NCI-H128 (cell line): ENCODE data around the gene MOB3B.
"Not testable (repeated sequence)": the region's sequence is repeated elsewhere in the genome, so short reads cannot be mapped to it uniquely, and the experiment has no call there.

Experiments used
- DNase-seq: peaks from one replicate; lab custom pipeline; 2025; ENCODE audit not compliant: unreplicated experiment; lab: John Stamatoyannopoulos, UW

Gene MOB3B

DNA sequence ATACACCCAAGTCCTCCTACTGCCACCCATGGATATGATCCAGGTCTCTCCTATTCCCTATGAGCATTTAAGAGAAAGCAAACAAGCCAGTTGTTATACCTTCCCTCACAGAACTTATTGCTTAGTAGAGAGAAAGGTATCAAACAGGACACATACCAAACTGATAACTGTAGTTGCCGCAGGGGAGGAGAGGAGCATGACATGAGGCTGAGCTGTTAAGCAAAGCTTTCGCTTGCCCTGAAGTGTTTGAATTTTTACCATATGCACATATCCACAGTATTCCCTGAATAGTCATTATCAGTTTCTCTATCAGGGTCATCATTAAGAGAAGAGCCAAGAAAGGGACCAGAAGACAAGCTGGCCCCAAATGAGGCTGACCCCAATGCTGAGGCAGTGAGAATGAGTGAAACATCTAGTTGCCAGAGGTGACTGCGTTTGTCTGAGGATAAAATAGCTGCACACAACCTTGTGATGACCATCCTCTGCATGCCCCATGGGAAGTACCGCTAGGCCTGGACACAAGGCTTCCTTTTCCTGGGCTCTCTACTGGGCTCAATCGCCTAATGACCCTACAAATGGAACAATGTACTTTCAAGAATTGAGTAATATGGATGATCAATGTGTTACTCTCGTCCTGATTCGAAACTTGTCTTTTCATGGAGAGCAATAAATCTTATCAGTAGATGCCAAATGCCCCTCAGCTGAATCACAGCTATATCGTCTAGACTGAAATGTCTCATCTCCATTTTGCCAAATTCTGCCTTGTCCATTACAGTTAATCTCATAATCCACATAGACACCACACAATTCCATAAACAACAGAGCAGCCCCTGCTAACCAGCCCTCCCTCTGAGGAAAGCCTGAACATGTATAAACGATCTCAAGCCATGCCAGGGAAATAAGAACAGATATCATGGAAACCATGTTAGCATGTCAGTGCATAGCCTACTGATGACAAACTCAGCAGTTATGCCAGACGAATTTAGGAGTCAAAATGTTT lies 9.8 kb downstream of the MOB3B start:
- no peak for DNase-seq

DNA sequence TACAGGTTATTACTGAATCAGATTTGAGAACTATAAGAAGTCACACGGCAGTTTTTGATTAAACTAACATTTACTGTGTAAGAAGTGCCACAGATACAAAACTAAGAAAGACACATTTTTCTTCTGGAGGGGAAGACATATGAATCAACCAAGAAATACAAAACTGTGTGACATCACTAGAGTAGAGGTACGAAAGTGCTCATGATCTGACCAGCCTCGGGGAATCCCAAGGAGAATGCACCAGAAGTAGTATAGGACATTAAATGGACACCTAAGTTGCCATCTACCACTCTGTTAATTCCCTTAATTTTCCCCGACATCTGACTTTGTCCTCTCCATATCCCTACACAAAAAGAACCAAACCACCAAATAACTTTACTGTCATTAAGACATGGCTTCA lies 10.8 kb downstream of the MOB3B start:
- DNase-seq, result no peak

DNA sequence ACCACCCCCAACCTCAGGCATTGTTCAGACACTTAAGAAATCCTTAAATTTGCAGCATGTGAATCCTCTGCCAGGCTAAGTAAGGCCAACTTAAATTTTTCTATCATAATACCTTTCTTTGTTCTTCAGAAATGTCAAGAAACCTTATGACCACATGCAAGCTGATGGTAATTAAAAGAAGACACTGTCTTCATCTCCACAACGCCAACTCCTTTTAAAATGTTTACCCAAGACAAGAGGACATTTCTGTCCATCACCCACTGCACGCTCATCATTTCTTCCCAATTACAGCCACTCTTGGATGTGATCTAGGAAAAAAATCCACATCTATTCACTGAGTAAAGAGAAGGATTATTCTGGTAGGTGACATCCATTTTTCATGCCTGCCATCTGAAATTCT lies 11.6 kb downstream of the MOB3B start:
- no peak for DNase-seq

DNA sequence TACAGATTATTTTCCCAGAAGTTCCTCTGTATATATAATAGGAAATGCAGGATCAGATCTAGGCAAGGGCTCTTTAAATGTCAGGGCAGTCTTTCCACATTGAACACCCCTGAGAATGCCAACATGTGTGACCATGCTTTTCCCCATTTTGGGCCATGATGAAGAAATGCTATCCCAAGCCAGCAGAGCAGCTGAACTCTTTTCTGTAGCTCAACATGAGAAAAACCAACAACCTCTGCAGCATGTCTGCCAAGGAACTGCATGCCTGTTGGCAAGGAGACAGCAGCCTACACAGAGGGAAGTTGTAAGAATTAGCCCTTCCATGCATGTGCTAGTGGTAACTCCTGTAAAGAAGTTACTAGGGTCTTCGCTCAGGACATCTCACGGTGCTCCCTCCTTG lies 15.1 kb downstream of the MOB3B start:
- DNase-seq, result no peak

DNA sequence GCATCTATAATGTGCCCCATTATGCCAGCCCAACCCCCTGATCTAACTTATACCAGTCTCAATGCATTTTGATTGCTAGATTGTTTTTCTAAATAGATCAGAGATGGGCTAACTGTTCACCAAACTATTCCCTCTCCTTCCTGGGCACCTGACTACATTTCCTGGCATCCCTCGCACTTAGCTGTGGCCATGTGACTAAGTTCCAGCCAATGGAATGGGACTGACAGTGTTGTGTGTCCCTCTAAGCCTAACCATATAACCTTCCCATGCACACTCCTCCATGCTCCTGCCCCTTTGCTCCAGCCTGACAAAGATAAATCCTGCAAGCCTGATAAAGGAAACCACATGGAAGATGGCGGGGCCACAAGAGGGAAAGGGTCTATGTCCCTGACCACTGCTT lies 17.8 kb downstream of the MOB3B start:
- DNase-seq, result no peak

DNA sequence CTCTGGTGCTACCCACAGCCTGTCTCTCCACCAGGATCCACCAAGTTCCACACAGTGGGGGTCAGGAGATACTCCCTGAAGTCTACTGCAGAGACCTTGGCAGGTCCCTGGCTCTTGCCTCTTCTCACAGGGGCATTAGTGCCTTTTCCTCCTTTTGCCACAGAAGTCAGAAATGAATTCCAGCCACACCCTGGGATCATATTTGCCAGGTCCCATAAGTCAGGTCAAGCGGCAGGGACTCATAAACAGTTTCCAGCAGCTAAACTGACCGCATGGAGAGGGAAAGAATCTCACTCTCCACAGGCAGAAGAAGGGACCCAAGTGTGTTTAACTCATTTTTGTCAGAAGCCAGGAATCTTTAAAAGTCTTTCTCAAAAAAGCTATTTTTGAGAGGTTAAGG lies 18.8 kb downstream of the MOB3B start:
- DNase-seq, result no peak

DNA sequence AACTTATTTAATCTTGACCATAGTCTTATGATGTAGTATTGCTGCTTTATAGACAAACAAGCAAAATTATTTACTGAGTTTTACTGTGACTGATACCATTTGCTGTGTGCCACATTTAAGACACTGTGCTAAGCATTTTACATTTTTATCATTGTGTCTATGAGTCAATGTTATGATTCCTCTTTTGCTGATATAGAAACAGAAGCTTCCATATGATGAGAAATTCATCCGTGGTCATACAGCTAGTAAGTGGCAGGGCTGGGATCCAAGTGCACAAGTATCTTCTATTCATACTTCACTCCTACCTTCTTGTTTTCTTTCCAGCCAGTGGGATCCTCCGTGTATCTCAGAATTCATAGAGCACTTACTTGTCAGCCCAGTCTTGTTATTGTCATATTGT lies 22.6 kb downstream of the MOB3B start:
- no peak for DNase-seq

DNA sequence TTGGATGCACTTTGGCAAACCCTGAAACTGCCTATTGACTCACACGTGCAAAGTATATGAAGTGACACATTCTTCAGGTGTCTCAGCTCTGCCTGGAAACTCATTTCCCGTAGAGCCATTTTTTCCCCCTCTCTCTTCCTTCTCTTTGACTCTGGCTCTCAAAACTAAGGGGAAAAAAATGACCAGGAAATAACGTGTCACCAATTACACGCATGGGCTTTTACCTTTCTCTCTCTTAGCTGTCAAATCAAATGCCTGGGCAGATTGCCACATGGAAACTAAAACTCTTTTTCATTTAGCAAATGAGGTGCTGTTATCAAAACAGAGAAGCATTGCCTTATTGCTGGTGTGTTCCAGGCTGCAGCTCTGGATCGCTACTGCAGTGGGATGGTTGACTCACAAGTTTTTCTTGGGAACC lies 23.9 kb downstream of the MOB3B start:
- DNase-seq, result no peak

DNA sequence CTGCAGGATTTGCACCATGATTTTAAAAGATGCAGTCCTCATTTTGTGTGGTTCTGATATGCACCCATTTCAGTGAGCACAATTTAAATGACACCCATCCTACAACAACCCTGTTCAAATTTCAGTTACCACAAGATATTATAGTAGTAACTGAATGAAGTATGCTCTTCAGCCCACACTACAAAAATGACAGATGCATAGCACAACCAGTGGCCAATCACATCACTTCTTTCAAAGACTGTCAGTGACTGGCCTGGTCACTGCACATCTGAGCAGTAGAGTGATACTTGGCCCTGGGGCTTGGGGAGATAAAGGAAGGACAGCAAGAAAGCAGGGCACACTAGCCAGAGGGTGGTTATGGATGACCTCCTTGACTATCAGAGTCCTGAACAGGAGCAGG lies 25.4 kb downstream of the MOB3B start:
- no peak for DNase-seq

DNA sequence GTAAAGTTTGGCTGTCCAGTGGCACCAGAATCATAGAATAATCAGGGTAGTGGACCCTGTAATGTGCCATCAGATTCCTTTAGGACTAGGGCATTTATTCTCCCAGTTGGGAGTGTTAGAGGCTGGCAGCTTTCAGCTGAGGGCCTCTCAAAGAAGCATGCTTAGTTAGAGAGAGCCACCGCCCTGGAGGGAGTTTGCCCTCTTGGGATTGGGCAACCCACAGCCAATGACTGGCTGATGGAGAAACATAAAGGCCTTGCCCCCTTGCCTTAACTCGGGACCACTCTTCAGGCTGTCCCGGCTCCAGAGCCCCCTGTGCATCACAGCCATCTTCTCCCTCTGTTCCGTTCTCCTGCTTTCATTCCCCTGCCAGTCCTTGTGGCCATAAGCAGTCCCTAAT lies 26.0 kb downstream of the MOB3B start:
- no peak for DNase-seq

DNA sequence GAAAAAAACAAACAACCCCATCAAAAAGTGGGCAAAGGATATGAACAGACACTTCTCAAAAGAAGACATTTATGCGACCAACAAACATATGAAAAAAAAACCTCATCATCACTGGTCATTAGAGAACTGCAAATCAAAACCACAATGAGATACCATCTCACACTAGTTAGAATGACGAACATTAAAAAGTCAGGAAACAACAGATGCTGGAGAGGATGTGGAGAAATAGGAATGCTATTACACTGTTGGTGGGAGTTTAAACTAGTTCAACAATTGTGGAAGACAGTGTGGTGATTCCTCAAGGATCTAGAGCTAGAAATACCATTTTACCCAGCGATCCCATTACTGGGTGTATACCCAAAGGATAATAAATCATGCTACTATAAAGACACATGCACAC lies 28.7 kb downstream of the MOB3B start:
- DNase-seq, result not testable (repeated sequence)

DNA sequence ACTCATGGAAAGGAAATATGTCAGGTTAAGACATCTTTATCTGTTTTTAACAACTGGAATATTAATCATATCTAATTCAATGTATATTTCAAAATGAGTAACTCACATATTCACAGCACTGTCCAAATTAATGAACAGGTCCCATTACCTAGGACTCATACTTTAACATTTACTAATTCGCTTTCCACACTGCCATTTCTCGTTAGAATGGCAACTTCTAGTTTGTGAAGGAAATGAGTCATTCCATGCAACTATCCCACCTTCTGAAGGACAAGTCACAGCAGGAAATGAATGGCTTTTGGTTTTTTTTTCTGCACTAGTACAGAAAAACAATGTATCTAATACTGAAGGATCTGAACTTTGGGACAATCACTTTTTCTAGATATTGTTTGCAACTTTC lies 30.2 kb downstream of the MOB3B start:
- no peak for DNase-seq

DNA sequence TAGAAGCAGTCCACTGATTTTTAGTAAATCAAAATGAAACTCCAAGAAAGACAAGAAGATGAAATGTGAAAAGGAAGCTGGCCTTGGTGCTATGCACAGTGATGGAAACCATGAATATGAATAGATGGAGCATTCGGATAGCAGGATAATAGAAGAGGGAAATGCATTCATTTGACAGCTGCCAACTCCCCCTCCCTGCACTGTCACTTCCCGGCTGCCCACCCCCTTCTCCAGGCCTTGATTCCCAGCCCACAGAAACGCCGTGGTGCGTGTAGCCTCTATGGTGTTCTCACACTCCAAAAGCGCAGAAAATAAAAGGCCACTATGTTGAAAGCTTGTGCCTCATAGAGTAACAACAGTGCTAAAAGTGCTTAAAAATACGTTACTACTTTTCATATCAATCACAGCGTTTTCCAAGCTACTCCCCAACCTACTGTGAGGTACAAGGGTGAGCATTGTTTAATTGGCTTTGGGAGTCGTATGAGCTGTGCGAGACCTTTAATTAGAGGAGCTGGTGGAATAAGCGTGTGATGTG lies 31.7 kb downstream of the MOB3B start:
- no peak for DNase-seq

DNA sequence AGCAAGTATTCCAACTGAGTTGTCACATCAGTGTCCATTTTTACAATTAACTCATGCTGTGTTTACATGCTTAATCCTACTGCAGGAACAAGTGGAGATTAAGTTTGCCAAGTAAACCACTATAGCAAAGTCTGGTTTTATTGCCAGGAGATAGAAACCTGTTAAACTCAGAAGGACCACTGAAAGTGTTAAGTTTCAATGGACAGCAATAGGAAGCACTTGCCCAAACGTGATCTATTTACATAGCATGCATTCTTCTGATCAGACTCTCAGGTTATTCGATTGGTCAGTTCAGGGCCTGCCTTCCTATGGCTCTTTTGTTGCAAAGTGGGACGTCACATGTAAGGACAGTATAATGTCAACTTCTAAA lies 33.5 kb downstream of the MOB3B start:
- DNase-seq, result no peak

DNA sequence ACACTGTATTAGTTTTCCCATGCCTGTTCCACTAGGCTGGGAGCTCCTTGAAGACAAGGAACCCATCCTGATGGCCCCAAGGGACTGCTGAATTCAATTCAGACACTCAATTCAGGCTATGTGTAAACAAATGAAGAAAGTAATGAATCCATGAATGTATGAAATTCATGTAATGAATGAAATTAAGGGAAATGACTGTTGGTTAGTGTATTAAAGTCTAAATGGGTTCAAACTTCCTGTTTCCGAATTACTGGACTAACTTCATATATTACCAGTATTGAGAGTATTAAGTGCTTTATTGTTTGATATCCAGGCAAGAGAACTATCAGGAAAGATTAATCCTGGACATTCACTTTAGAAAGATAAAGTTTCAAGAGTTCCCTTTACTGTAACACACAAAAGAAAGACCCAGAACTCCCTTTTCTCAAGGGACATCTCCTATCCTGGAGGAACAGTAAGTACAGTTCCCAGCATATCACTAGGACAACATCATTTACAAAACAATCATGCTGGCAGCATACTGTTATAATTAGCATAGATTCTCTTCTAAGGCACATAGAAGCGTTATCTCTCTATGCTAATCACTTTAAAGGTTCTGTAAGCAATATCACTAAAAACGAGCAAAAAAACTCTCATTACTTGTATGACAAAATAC lies 34.0 kb downstream of the MOB3B start:
- no peak for DNase-seq

DNA sequence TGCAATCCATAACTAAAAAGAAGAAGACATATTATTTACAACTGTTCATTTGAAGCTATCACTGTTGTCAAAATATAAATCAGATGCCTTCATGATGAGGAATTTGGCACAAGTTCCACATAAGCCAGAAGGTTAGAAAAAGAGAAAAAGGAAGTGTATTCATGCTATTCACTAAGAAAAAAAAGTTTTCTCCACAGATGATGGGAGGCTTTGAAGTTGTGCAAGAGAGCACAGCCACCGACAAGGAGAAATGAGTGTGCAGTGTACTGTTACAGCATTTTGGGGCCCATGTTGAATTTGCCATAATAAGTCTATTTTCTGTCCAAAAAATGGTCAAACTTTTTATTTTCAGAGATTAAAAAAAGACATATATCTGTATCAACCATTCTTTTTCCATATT lies 38.5 kb downstream of the MOB3B start:
- no peak for DNase-seq

DNA sequence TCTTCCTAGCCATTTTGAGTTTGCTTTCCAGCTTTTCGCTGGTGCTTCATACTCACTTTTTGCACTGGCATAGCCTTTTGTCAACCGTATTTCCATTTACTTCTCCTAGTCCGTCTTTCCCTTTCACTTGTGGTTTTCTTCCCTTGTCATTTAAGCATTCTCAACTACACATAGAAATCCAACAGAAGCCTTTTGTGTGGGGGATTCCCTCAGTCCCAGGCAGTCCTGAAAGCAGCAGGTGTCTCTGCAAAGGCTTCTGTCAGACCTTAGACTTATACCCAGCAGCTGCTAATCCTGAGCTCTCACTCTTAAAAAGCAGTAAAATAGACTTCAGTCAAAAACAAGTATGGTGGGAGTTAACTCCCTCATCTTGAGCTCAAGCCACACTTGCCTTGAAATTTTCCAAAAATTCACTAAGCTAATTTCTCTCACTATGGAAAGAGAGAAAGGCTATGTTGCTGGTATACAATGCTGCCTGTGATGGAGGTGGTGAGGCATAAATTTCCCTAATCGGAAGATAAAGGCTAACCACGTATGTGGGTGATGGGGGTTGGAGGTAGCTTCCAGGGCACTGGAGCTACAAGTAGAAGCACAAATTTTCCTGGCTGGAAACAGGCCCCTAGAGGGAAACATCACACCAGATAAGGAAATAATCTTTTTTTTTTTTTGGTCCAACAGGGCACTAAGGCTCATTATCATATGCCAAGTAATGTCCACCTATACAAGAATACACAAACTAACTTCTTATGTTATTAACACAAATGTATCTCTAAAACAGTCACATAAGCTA lies 40.3 kb downstream of the MOB3B start:
- DNase-seq, result no peak

DNA sequence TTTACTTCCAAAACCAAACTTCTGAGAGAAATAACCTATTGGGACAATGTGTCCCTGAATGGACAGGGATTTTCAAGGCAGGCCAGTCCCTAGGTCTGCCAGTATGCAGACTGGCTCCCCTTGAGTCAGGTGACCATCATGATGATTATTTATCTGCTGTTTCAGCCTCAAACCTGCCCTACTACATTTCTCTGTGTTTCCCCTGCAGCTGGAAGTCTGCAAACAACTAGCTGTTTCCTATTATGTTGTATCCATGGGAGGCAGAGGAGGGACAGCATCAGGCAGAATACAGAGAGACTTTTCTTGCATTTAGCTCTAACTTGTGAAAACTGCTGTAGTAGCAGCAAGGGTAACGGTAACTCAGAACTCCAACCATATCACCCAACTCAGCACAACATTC lies 41.7 kb downstream of the MOB3B start:
- no peak for DNase-seq

DNA sequence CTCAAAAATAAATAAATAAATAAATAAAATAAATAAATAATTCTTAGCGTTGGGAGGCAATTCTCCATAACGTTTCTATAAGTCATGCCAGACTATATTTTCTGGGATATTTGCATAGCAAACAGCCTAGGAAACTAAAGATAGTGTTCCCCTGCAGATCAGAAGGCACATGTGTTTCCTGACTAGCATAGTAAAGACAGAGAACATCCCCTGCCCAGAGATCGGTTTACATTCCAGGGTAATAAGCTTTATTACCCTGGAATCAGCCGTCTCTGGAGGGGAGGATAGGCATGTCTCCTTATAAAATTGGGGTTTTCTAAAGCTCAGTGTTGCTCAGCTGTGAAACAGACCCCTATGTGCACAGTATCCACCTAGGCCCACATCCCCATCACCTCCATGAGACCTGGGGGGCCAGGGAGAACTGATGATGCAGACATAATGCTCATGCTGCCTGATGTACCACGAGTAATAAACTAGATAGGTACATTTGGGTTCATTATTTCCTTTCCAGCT lies 42.4 kb downstream of the MOB3B start:
- no peak for DNase-seq

DNA sequence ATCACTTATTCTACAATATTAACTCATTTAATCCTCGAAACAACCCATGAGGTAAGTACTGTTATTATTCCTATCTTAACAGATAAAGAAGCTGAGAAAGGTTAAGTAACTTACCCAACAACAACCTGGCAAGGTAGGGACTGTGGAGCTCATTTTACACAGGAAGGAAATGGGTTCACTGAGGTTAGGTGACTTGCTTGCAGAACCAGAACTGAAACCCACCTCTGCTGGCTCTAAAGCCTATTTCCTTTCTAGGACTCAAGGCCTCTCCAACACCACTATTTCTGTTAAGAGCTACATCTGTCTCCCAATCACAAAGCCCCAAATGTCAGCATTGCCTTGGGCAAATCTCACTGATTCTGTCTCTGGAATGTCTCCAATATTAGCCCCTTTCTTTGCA lies 44.5 kb downstream of the MOB3B start:
- DNase-seq, result no peak

DNA sequence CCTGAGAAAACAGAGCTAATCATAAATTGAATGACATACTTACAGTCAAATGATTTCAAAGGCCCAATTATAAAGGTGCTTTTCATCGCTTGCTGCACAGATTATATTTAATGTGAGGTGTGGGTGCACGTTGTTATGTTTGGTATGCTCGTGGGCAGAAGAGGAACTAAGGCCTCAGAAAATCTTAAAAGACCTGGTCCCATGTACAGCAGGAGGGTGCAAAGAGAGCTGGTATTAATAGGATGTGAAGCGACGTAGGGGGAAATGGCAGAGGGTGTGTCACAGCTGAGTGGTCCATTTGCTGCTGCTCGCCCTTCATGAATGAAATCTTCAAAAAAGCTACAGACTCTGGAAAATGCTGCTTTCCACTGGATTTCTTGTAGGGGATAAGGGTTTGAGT lies 46.0 kb downstream of the MOB3B start:
- no peak for DNase-seq
